HFFc6 (cell line): ENCODE results near the gene CACNA1H. TPM values are rescaled to one million over a fixed set of nuclear protein-coding genes. Genes with fewer than 3 reads are reported as not detected.
"Not testable (repeated sequence)": the region's sequence is repeated elsewhere in the genome, so short reads cannot be mapped to it uniquely, and the experiment has no call there.

Experiments
- DNase-seq: peaks from one replicate; pipeline ENCODE4 v3.0.0-alpha.2; 2018
- H3K27ac Mint-ChIP-seq: 2 replicates; pipeline ENCODE4 v1.8.0; 2020; ENCODE audit warnings: mild to moderate bottlenecking, mixed read lengths
- H3K27me3 Mint-ChIP-seq: 2 replicates; pipeline ENCODE4 v1.8.0; 2021; ENCODE audit warnings: mild to moderate bottlenecking, moderate library complexity, mixed read lengths; ENCODE audit not compliant: insufficient read depth
- H3K36me3 Mint-ChIP-seq: 2 replicates; pipeline ENCODE4 v1.8.0; 2021; ENCODE audit warnings: low read depth, mixed read lengths
- H3K4me1 Mint-ChIP-seq: 2 replicates; pipeline ENCODE4 v1.8.0; 2020; ENCODE audit warnings: low read depth, mixed read lengths
- H3K4me3 Mint-ChIP-seq: 2 replicates; pipeline ENCODE4 v1.8.0; 2020; ENCODE audit warnings: mild to moderate bottlenecking, moderate library complexity, mixed read lengths
- H3K9me3 Mint-ChIP-seq: 2 replicates; pipeline ENCODE4 v1.8.0; 2020; ENCODE audit warnings: mild to moderate bottlenecking, mixed read lengths
- CTCF ChIP-seq: fragments of 200-600 bp; sonication (generic); IDR thresholded peaks from 2 replicates; pipeline ENCODE4 v1.5.0; 2021; ENCODE audit warnings: antibody characterized with exemption, mild to moderate bottlenecking
- total RNA-seq, 6 experiments: library from RNA; stranded (reverse); fragmentation: NEBNext Ultra II Directional; extraction: Animal tissue kit (Norgen Biotek cat#: 25700); gene quantifications; 2 replicates in 1 of 6; 3 replicates in 5 of 6; pipeline ENCODE4 v1.2.3, GENCODE V29; 2021

Gene CACNA1H
- total RNA-seq, 6 experiments from 2014 or later, result 0.03 to 0.05 TPM; not detected in 4

- H3K27me3 Mint-ChIP-seq, result not testable (repeated sequence)
These were observed 77.7 kb downstream of the CACNA1H start for GRCh38 chr16:1230471-1231212.

GRCh38 chr16:1231301-1231700 lies 78.4 kb downstream of the CACNA1H start:
- not testable (repeated sequence) for H3K9me3 Mint-ChIP-seq, H3K4me1 Mint-ChIP-seq, DNase-seq, H3K4me3 Mint-ChIP-seq, H3K27me3 Mint-ChIP-seq, H3K36me3 Mint-ChIP-seq, H3K27ac Mint-ChIP-seq

More at GRCh38 chr16:1230471-1231212, 77.7 kb downstream of the CACNA1H start:
- not testable (repeated sequence) for H3K4me3 Mint-ChIP-seq, H3K4me1 Mint-ChIP-seq, H3K9me3 Mint-ChIP-seq, H3K36me3 Mint-ChIP-seq, H3K27ac Mint-ChIP-seq, DNase-seq

- not testable (repeated sequence) for H3K9me3 Mint-ChIP-seq, H3K36me3 Mint-ChIP-seq, H3K27ac Mint-ChIP-seq, H3K4me3 Mint-ChIP-seq, H3K27me3 Mint-ChIP-seq, H3K4me1 Mint-ChIP-seq, DNase-seq
These were observed 79.3 kb downstream of the CACNA1H start for GRCh38 chr16:1232049-1232748.

- not testable (repeated sequence) for H3K27ac Mint-ChIP-seq, DNase-seq, H3K27me3 Mint-ChIP-seq, H3K36me3 Mint-ChIP-seq, H3K4me1 Mint-ChIP-seq, H3K4me3 Mint-ChIP-seq, H3K9me3 Mint-ChIP-seq
These were observed 83.8 kb downstream of the CACNA1H start for GRCh38 chr16:1236659-1237058.

- no peak for TF ChIP-seq CTCF
- Mint-ChIP-seq H3K27ac (no peak overlapping the region), H3K27me3 (peaks cover 3% of the 10 kb centered on the region; the same call in 1 of the 2 replicates), H3K4me3 (no peak overlapping the region), H3K9me3 (no peaks in the 10 kb centered on the region), H3K36me3 (no peaks in the 10 kb centered on the region), H3K4me1 (no peaks in the 10 kb centered on the region)
- no peak for DNase-seq
These were observed 85.1 kb downstream of the CACNA1H start for GRCh38 chr16:1237990-1238389.

- H3K27me3 Mint-ChIP-seq, H3K27ac Mint-ChIP-seq: not testable (repeated sequence)
These were observed 86.0 kb downstream of the CACNA1H start for GRCh38 chr16:1238909-1239308.

GRCh38 chr16:1239575-1239974 lies 86.7 kb downstream of the CACNA1H start:
- not testable (repeated sequence) for H3K4me1 Mint-ChIP-seq, H3K27me3 Mint-ChIP-seq, H3K4me3 Mint-ChIP-seq, DNase-seq, H3K36me3 Mint-ChIP-seq, H3K27ac Mint-ChIP-seq, H3K9me3 Mint-ChIP-seq

More at GRCh38 chr16:1238909-1239308, 86.0 kb downstream of the CACNA1H start:
- not testable (repeated sequence) for H3K9me3 Mint-ChIP-seq, H3K36me3 Mint-ChIP-seq, H3K4me1 Mint-ChIP-seq, H3K4me3 Mint-ChIP-seq, DNase-seq

GRCh38 chr16:1240436-1240835 lies 87.5 kb downstream of the CACNA1H start, which contains the start of gene TPSAB1:
Gene TPSAB1 (plus strand): TSS chr16:1240705. CDS start chr16:1240939, 234 bp downstream.
- not testable (repeated sequence) for H3K4me1 Mint-ChIP-seq

GRCh38 chr16:1241081-1241480 lies 88.2 kb downstream of the CACNA1H start:
- H3K4me3 Mint-ChIP-seq, H3K36me3 Mint-ChIP-seq, DNase-seq, H3K27me3 Mint-ChIP-seq, H3K4me1 Mint-ChIP-seq, H3K27ac Mint-ChIP-seq, H3K9me3 Mint-ChIP-seq: not testable (repeated sequence)

More at GRCh38 chr16:1240436-1240835, 87.5 kb downstream of the CACNA1H start, which contains the start of gene TPSAB1:
- H3K27ac Mint-ChIP-seq, H3K4me3 Mint-ChIP-seq, DNase-seq, H3K27me3 Mint-ChIP-seq, H3K9me3 Mint-ChIP-seq, H3K36me3 Mint-ChIP-seq: not testable (repeated sequence)

GRCh38 chr16:1243363-1243762 lies 90.5 kb downstream of the CACNA1H start:
- H3K27ac Mint-ChIP-seq, DNase-seq, H3K36me3 Mint-ChIP-seq, H3K4me1 Mint-ChIP-seq, H3K9me3 Mint-ChIP-seq, H3K4me3 Mint-ChIP-seq: not testable (repeated sequence)
- H3K27me3 Mint-ChIP-seq, result peaks cover 13% of the 10 kb centered on the region; the same call in 1 of the 2 replicates

- H3K27me3 Mint-ChIP-seq, result peaks cover 11% of the 10 kb centered on the region; the same call in 1 of the 2 replicates
- not testable (repeated sequence) for H3K36me3 Mint-ChIP-seq, H3K27ac Mint-ChIP-seq, H3K4me3 Mint-ChIP-seq, DNase-seq, H3K4me1 Mint-ChIP-seq, H3K9me3 Mint-ChIP-seq
These were observed 91.3 kb downstream of the CACNA1H start for GRCh38 chr16:1243907-1244850.
